Nephron progenitor cell (in vitro differentiated cells): Measurements from ENCODE around the gene SLC4A2.

Experiments used
- DNase-seq: peaks from one replicate; pipeline ENCODE4 v3.0.0; 2021
- H3K27ac Mint-ChIP-seq: 2 replicates; pipeline ENCODE4 v1.8.0; 2021; ENCODE audit warnings: mild to moderate bottlenecking, moderate library complexity, mixed read lengths
- H3K27me3 Mint-ChIP-seq: 2 replicates; pipeline ENCODE4 v1.8.0; 2021; ENCODE audit warnings: mild to moderate bottlenecking, low read depth, mixed read lengths; ENCODE audit not compliant: poor library complexity
- H3K36me3 Mint-ChIP-seq: 2 replicates; pipeline ENCODE4 v1.8.0; 2021; ENCODE audit warnings: low read depth, mixed read lengths
- H3K4me1 Mint-ChIP-seq: 2 replicates; pipeline ENCODE4 v1.8.0; 2021; ENCODE audit warnings: mixed read lengths
- H3K4me3 Mint-ChIP-seq: 2 replicates; pipeline ENCODE4 v1.8.0; 2021; ENCODE audit warnings: mild to moderate bottlenecking, moderate library complexity, mixed read lengths
- H3K9me3 Mint-ChIP-seq: 2 replicates; pipeline ENCODE4 v1.8.0; 2021; ENCODE audit warnings: mild to moderate bottlenecking, moderate library complexity, mixed read lengths
- CTCF ChIP-seq: fragments of 200-600 bp; sonication (generic); IDR thresholded peaks from 2 replicates; pipeline ENCODE4 v1.5.0; 2021; ENCODE audit warnings: antibody characterized with exemption

SLC4A2 gene

GRCh38 chr7:151015967-151016366 is 43.4 kb upstream of the SLC4A2 start:
- peaks cover 64% of the 10 kb centered on the region for H3K4me1 Mint-ChIP-seq
- H3K27me3 Mint-ChIP-seq, result peaks cover 48% of the 10 kb centered on the region

GRCh38 chr7:151016505-151016904 is 42.9 kb upstream of the SLC4A2 start:
- Mint-ChIP-seq H3K27me3 (peaks cover 48% of the 10 kb centered on the region), H3K4me3 (no peak overlapping the region)

More at GRCh38 chr7:151015967-151016366, 43.4 kb upstream of the SLC4A2 start:
- no peaks in the 10 kb centered on the region for H3K9me3 Mint-ChIP-seq
- TF ChIP-seq CTCF, result no peak
- H3K36me3 Mint-ChIP-seq, result peaks cover 11% of the 10 kb centered on the region
- no peak for DNase-seq
- H3K4me3 Mint-ChIP-seq, result no peak overlapping the region
- H3K27ac Mint-ChIP-seq, result no peak overlapping the region

GRCh38 chr7:151016942-151017341 is 42.4 kb upstream of the SLC4A2 start:
- no peak overlapping the region for H3K4me3 Mint-ChIP-seq
- H3K4me1 Mint-ChIP-seq, result peaks cover 66% of the 10 kb centered on the region
- H3K27ac Mint-ChIP-seq, result no peak overlapping the region

More at GRCh38 chr7:151016505-151016904, 42.9 kb upstream of the SLC4A2 start:
- no peak for DNase-seq
- H3K9me3 Mint-ChIP-seq, result no peaks in the 10 kb centered on the region
- H3K4me1 Mint-ChIP-seq, result peaks cover 66% of the 10 kb centered on the region
- H3K27ac Mint-ChIP-seq, result no peak overlapping the region
- H3K36me3 Mint-ChIP-seq, result peaks cover 11% of the 10 kb centered on the region
- TF ChIP-seq CTCF, result no peak

GRCh38 chr7:151017370-151017952 is 41.9 kb upstream of the SLC4A2 start:
- Mint-ChIP-seq H3K36me3 (peaks cover 11% of the 10 kb centered on the region), H3K4me1 (peaks cover 63% of the 10 kb centered on the region), H3K4me3 (peak overlapping the region; percentile 72), H3K27me3 (peaks cover 42% of the 10 kb centered on the region), H3K27ac (no peak overlapping the region), H3K9me3 (no peaks in the 10 kb centered on the region)
- no peak for DNase-seq
- no peak for TF ChIP-seq CTCF

More at GRCh38 chr7:151016942-151017341, 42.4 kb upstream of the SLC4A2 start:
- peaks cover 11% of the 10 kb centered on the region for H3K36me3 Mint-ChIP-seq
- TF ChIP-seq CTCF, result no peak
- H3K9me3 Mint-ChIP-seq, result no peaks in the 10 kb centered on the region
- H3K27me3 Mint-ChIP-seq, result peaks cover 46% of the 10 kb centered on the region
- no peak for DNase-seq

GRCh38 chr7:151017953-151018420 is 41.4 kb upstream of the SLC4A2 start:
- peaks cover 11% of the 10 kb centered on the region for H3K36me3 Mint-ChIP-seq

More at GRCh38 chr7:151017953-151018420, 41.4 kb upstream of the SLC4A2 start:
- H3K4me3 Mint-ChIP-seq, result peak overlapping the region; percentile 72
- peaks cover 60% of the 10 kb centered on the region for H3K4me1 Mint-ChIP-seq
- peaks cover 42% of the 10 kb centered on the region for H3K27me3 Mint-ChIP-seq
- peak; percentile 97 for DNase-seq
- TF ChIP-seq CTCF, result peak; percentile 88
- no peaks in the 10 kb centered on the region for H3K9me3 Mint-ChIP-seq
- H3K27ac Mint-ChIP-seq, result no peak overlapping the region
